ENCODE results near the gene PTPN5.

GRCh38 chr11:18727479-18728236 is 63.9 kb downstream of the PTPN5 start:
- TF ChIP-seq CTCF (IDR thresholded peaks at IDR 0.05; ENCODE audit: low read length) (peak; percentile 83), EZH2 (optimal IDR thresholded peaks at IDR 0.05; ENCODE audit: low read depth, low read length) (no peak), EZH2phosphoT487 (IDR thresholded peaks at IDR 0.05; ENCODE audit: low read length) (no peak)
